NCI-H1417 treated with DMSO at 0.1 percent for 48 hours (cell line): ENCODE results near the gene STRIP1.

Source experiments
- DNase-seq: peaks from one replicate; lab custom pipeline; 2025; lab: John Stamatoyannopoulos, UW

STRIP1 gene

DNA sequence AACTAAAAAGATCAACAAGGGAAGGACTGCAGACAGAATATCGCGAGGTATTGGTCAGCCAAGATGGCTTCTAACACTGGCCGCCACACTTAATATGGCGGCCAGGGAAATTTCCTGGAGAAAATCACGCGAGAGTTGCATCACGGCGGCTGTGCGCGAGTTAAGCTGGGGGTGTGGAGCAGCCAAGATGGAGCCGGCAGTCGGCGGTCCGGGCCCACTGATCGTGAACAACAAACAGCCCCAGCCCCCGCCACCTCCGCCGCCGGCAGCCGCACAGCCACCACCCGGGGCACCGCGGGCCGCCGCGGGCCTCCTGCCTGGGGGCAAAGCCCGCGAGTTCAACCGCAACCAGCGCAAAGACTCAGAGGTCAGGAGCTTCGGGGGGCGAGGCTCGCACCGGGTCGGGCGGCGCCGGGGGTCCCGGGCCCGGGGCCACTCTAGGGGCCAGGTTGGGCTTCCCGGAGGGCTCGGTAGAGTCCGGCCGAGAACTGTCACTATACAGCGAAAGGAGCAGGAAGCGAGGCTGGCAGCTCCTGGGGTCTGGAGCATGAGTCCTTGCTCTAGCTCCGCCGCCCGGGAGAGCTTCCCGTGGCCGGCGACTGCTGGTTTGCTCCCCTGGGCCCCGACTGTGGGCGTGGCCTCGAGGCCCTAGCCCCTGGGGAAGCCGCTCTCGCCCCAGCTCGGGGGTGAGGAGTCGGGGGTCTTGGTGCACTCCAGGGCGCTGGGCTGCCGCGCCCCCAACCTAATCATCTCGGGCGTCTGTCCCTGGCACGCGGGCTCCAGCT is at the start of gene STRIP1:
Gene STRIP1, plus strand, starts transcription at position 174 of the 785 bp plus-strand sequence. Its CDS starts 14 bp downstream, at position 188.
- DNase-seq, result peak; percentile 85

GRCh38 chr1:109985247-109986053 is 49.0 kb upstream of the STRIP1 start:
- DNase-seq, result no peak

DNA sequence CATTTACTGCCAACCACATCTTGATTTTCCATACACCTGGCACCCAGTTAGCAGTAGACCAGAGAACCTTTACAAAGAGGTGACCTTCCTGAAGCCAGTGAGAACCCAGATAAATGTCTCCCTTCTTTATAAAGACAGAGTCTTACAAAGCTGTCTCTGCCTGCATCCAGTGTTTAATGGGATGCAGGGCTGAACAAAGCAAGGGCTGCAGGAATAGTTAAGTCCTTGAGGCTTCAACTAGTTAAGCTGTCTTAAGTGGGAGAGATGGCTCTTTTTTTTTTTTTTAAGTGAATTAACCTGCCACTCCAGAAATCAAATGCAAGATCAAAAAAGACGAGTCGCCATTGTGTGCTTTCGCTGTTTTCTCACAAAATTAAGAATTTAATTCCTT is 48.4 kb upstream of the STRIP1 start:
- no peak for DNase-seq

- DNase-seq, result no peak
Observed at GRCh38 chr1:109988349-109988914, 46.0 kb upstream of the STRIP1 start.

- no peak for DNase-seq
Observed at GRCh38 chr1:109989506-109990301, 44.7 kb upstream of the STRIP1 start.

DNA sequence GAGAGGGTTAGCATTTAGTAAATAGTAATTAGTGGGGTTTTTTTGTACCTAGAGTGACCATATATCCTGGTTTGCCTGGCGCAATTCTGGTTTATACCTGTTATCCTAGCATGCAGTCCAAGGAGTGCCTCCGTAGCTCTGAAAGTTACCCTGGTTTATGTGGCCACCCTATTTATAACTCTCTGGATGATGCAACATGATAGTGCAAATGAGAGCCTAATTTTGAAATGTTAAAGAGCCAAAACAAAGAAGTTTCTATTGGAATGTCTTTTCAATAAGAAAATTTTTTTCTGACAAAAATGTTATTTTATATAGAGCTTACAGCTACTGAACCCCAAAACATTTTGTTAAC is 44.1 kb upstream of the STRIP1 start:
- no peak for DNase-seq

DNA sequence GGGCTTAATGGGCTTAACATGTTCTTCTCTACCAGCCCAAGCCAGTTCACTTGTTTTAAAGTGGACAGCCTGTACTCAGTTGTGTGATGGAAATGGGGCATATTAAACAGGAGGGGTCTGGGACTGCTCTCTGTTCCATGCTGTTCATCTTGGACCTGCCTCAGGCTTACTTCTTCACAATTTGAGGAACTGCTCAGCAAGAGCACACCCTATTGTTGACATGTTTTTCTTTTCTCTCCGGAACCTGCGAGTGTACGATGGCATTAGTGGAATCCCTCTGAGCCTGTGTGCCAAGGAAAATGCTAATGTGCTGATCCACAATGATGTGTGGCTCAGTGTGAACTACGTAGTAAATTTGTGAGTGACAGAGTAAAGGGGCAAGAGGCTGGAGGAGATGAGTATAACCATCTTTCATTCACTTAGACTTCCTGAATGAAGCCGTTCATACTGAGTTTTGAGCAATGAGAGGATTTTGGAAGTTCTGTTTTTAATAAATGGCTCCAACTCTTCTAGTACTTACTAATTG is 43.0 kb upstream of the STRIP1 start:
- DNase-seq, result no peak

DNA sequence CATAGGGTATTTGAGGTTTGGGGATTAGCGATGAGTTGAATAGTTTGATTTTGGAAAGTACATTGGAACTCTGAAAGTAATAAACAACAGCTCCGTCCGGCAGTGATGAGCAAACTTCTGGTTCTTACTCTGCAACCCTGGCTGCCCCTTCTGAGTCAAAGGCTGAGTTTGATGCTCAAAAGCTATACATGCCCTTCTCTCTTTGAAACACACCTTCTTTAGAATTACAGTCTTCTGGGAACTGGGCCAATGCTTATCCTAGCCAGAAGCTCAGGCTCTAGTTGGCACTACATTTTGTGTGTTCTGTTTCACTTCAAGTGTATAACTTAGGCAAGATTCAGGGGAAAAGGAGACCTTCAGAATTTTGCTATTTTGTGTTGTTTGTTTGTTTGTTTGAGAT is 40.5 kb upstream of the STRIP1 start:
- DNase-seq, result no peak

- no peak for DNase-seq
Observed at GRCh38 chr1:109994654-109995053, 39.8 kb upstream of the STRIP1 start.

- DNase-seq, result no peak
Observed at GRCh38 chr1:109995536-109995935, 38.9 kb upstream of the STRIP1 start.

GRCh38 chr1:109996476-109996875 is 37.9 kb upstream of the STRIP1 start:
- DNase-seq, result no peak

DNA sequence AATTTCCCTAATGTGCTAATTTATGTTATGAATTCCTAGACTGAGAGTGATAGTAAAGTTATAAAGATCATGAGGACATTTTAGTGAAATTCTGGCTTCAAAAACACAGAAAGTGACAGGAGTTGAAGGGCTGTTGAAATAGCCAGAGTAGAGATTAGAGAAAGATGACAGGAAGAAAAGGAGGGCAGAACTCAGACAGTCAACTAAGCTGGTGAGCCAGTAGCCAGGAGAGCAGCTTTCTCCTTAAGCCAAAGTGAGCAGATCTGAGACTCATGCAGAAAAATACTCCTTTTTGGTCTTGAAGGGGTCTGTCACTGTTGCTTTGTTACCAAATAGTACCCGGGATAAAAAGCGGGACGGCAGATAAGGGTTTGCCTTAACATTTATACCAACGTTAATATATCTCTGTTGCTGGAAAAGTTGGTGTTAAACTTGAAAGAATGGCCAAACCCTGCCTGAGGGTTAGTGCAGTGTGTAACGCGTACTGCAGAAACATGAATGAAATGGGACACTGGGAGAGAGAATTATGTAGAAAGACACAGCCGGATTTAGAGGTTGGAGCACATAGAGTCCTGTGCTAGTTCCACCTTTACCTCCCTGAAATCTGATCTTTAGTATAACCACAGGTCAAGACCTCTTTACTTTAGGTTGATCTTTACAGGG is 37.1 kb upstream of the STRIP1 start:
- no peak for DNase-seq

GRCh38 chr1:109997867-109998229 is 36.6 kb upstream of the STRIP1 start:
- no peak for DNase-seq

GRCh38 chr1:110002695-110003094 is 31.7 kb upstream of the STRIP1 start:
- DNase-seq, result no peak

DNA sequence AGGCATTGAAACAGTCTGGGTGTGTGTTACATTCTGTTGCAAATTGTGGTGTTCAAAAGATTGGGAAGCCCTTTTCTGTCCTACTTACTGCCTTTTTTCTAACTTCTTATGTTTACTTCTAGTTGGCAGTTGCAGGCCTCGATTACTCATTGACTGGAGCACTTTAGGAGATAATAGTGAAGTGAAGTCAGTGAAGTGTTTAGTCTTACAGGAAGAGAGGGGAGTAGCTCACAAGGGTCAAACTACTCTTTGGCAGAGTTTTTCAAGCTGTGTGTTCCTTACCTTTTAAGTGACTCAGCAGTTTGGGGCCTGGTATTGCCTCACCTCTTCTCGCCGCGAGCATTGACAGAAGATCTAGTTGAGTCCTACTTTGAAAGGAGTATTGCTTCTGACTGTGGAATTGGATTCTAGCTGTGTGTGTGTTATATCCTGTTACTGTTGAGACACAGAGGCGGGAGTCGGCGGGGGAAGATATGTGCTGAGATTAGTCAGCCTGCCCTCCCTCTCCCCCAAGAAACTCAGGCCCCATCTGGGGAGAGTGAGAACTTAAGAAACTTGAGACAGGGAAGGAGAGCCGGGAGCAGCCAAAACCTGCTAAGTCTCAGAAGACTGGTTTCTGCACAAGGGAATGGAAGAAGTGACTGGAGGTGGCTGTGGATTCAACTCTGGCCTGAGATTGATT is 30.5 kb upstream of the STRIP1 start:
- DNase-seq, result no peak

DNA sequence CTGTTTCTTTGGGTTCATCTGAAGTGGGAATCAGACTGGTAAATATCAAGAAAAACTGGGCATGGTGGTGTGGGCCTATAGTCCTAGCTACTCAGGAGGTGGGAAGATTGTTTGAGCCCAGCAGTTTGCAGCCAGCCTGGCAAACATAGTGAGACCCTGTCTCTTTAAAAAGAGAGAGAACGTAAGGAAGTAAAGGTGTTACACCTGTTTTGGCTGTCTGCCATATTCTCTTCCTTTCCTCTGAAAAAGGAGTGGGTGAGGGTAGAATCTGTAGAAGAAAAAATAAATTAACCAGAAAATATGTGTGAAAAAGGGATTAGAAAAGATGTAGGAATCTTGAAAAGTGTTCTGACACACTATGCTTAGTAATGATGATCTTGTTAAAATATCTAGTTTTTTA is 29.8 kb upstream of the STRIP1 start:
- DNase-seq, result no peak

- DNase-seq, result no peak
Observed at GRCh38 chr1:110005971-110006370, 28.5 kb upstream of the STRIP1 start.

DNA sequence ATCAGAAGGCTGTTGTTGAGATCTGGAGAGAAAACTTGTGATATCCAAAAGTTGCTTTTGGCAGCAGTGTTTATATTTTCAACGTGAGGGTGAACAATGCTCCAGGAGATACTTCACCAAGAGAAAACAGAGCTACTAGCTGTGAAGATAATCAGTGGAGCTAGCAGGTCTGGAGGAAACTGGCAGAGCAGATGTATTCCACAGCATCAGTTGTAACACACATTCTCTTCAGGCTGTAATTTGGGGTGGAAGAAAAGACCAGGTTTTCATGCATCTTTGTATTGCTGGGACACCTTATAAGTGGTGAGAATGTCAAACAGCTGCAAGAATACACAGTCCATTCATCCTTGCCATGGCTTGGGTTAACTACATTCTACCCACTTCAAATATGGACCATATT is 27.9 kb upstream of the STRIP1 start:
- no peak for DNase-seq

- DNase-seq, result no peak
Observed at GRCh38 chr1:110007046-110007830, 27.2 kb upstream of the STRIP1 start.

GRCh38 chr1:110008971-110009565 is 25.4 kb upstream of the STRIP1 start:
- DNase-seq, result no peak
